ENCODE data around the gene TGFBR2. TPM values are rescaled to one million over a fixed set of nuclear protein-coding genes. Genes with fewer than 3 reads are reported as not detected.

The TGFBR2 gene
- total and polyA plus RNA-seq, 5 donors = 77.7 to 255 (median 197) TPM

- no peaks in the 10 kb centered on the region for H3K27me3 ChIP-seq (ENCODE audit: control insufficient read depth, insufficient read depth)
- ATAC-seq = no peak
- 83% methylated on average over 3 of the region's 3 CpGs for WGBS
- H3K9me3 ChIP-seq (ENCODE audit: control insufficient read depth, low read length) = no peaks in the 10 kb centered on the region
- H3K4me3 ChIP-seq (ENCODE audit: low read length) = no peak overlapping the region
- DNase-seq = no peak
- intact Hi-C loops (cut with DNase I) = loop anchor here (10.0 kb wide), 4 partner anchors 380 to 580 kb away; no protein-coding TSS in a partner anchor
- peaks cover 18% of the 10 kb centered on the region for H3K4me1 ChIP-seq (ENCODE audit: control insufficient read depth, insufficient read depth, low read length)
- H3K27ac ChIP-seq (ENCODE audit: low read length) = no peak overlapping the region
Measured at GRCh38 chr3:30694668-30695067, 88.3 kb downstream of the TGFBR2 start.

DNA sequence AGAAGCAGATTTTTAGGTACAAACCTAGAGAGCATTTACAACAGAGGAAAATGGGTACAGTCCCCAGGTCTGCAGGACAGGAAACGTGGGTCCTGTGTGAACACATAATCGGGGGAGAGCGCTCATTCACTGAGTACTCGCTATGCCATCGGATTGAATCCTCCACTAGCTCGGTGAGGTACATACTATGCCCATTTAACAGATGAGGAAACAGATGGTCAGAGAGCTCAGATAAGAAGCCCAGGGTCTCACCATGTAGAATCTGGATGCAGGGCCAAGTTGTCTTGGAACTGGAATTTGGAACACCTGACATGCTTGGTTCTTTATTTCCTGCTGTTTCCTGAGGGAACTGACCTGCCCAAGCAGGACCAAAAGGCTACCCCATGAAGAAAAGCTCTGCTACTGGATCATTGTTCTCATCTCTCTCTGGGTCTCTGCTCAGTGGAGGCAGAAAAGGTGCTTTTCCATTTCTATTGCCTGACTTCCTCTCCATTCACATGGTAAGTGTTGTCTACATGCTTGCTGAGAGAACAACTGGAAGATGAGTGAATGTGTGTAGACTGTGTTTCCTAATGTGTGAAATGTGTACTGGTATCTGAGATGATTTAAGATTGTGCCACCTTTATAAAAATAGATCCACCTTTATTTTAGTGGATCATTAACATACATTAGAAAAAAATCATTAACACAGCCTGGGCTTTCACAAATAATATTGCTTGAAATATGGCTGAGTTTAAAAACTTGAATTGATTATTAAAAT lies 89.1 kb downstream of the TGFBR2 start:
- intact Hi-C loops (cut with DNase I) = loop anchor here (10.0 kb wide), 4 partner anchors 381 to 581 kb away; no protein-coding TSS in a partner anchor
- DNase-seq (no peak), ATAC-seq (no peak)
- 87% methylated on average over 6 of the region's 6 CpGs for WGBS
- H3K27me3 ChIP-seq (ENCODE audit: control insufficient read depth, insufficient read depth) = no peaks in the 10 kb centered on the region
- peaks cover 15% of the 10 kb centered on the region for H3K4me1 ChIP-seq (ENCODE audit: control insufficient read depth, insufficient read depth, low read length)
- H3K4me3 ChIP-seq (ENCODE audit: low read length) = no peak overlapping the region
- no peak overlapping the region for H3K27ac ChIP-seq (ENCODE audit: low read length)
- H3K9me3 ChIP-seq (ENCODE audit: control insufficient read depth, low read length) = no peaks in the 10 kb centered on the region

- Histone ChIP-seq H3K4me3 (ENCODE audit: low read length) (no peak overlapping the region), H3K9me3 (ENCODE audit: control insufficient read depth, low read length) (no peaks in the 10 kb centered on the region), H3K4me1 (ENCODE audit: control insufficient read depth, insufficient read depth, low read length) (peaks cover 11% of the 10 kb centered on the region), H3K27me3 (ENCODE audit: control insufficient read depth, insufficient read depth) (no peaks in the 10 kb centered on the region), H3K27ac (ENCODE audit: low read length) (peak overlapping the region; percentile 74)
- peak in 2 of 3 donors; percentile 63 to 77 for DNase-seq
- peak; percentile 34 to 80 for ATAC-seq
- intact Hi-C loops (cut with DNase I) = loop anchor here (10.0 kb wide), 4 partner anchors 382 to 582 kb away; no protein-coding TSS in a partner anchor
- WGBS = 17% methylated on average over 3 of the region's 3 CpGs
Measured at GRCh38 chr3:30696403-30696819, 90.0 kb downstream of the TGFBR2 start.

DNA sequence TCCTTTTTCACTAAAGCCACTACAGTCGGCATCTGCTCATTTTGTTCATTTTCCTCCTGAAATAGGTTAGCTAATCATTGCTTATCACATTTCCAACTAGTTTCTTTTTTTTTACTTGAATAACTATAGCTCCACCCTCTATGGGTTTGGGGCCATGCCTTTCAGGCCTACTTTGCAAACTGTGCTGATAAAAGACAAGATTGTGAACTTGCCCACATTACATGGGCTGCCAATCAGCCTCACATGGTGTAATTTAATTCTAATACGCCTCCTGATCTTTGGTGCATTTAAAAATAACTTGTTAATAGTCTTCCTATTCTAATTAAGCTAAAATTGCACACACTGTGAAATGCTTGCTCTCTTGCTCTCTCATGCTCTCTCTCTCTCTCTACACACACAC lies 90.5 kb downstream of the TGFBR2 start:
- intact Hi-C loops (cut with DNase I) = loop anchor here (10.0 kb wide), 4 partner anchors 382 to 582 kb away; no protein-coding TSS in a partner anchor
- ATAC-seq (no peak), DNase-seq (no peak)
- Histone ChIP-seq H3K9me3 (ENCODE audit: control insufficient read depth, low read length) (no peaks in the 10 kb centered on the region), H3K4me3 (ENCODE audit: low read length) (no peak overlapping the region), H3K27ac (ENCODE audit: low read length) (no peak overlapping the region), H3K27me3 (ENCODE audit: control insufficient read depth, insufficient read depth) (no peaks in the 10 kb centered on the region), H3K4me1 (ENCODE audit: control insufficient read depth, insufficient read depth, low read length) (peaks cover 10% of the 10 kb centered on the region)
- WGBS = 48% methylated on average over 2 of the region's 2 CpGs

DNA sequence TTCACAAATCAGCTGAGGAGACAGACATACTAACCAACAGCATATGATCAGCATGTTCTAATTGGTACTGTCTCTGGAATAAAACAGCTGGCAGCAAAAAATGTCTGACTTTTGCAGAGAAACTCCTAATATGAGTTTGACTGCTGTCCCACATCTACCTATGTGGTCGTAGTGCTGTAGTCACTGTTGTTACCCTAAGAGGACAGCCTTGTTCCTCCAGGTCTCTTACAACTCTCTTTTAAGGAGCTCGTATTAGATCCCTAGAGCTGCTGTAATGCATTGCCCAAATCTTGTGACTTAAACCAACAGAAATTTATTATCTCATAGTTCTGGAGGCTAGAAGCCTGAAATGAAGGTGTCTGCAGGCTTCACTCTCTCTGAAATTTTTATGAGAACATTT lies 92.1 kb downstream of the TGFBR2 start:
- no peak overlapping the region for H3K27ac ChIP-seq (ENCODE audit: low read length)
- peaks cover 8% of the 10 kb centered on the region for H3K4me1 ChIP-seq (ENCODE audit: control insufficient read depth, insufficient read depth, low read length)
- WGBS = 68% methylated on average over 2 of the region's 2 CpGs
- no peak overlapping the region for H3K4me3 ChIP-seq (ENCODE audit: low read length)
- ATAC-seq (no peak), DNase-seq (no peak)
- no peaks in the 10 kb centered on the region for H3K27me3 ChIP-seq (ENCODE audit: control insufficient read depth, insufficient read depth)
- peaks cover 2% of the 10 kb centered on the region for H3K9me3 ChIP-seq (ENCODE audit: control insufficient read depth, low read length)
- intact Hi-C loops (cut with DNase I) = loop anchor here (10.0 kb wide), 4 partner anchors 384 to 584 kb away; no protein-coding TSS in a partner anchor

DNA sequence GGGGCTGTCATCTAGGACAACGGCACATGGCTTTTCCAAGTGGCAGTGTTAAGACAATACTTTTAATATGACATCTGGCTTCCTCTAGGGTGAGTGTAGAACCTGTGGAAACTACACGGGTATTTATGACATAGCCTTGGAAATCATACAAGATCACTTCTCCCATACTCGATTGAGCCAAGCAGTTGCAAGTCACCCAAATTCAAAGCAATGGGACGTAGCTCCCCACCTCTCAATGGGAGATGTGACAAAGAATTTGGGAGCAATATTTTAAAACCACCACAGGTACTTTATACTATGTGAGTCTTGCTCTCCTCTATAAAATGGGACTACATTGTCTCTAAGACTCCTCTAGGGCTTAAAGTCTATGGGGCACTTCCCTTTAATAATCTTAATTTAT lies 93.5 kb downstream of the TGFBR2 start:
- WGBS = 95% methylated on average over 4 of the region's 4 CpGs
- Histone ChIP-seq H3K27ac (ENCODE audit: low read length) (no peak overlapping the region), H3K27me3 (ENCODE audit: control insufficient read depth, insufficient read depth) (no peaks in the 10 kb centered on the region), H3K4me3 (ENCODE audit: low read length) (no peak overlapping the region), H3K9me3 (ENCODE audit: control insufficient read depth, low read length) (peaks cover 2% of the 10 kb centered on the region), H3K4me1 (ENCODE audit: control insufficient read depth, insufficient read depth, low read length) (peaks cover 8% of the 10 kb centered on the region)
- intact Hi-C loops (cut with DNase I) = loop anchor here (10.0 kb wide), 4 partner anchors 385 to 585 kb away; no protein-coding TSS in a partner anchor
- no peak for DNase-seq
- ATAC-seq = no peak

GRCh38 chr3:30700702-30701321 lies 94.4 kb downstream of the TGFBR2 start:
- intact Hi-C loops (cut with DNase I) = no loop called here
- DNase-seq (no peak), ATAC-seq (no peak)
- H3K27me3 ChIP-seq (ENCODE audit: control insufficient read depth, insufficient read depth) = no peaks in the 10 kb centered on the region
- H3K9me3 ChIP-seq (ENCODE audit: control insufficient read depth, low read length) = peaks cover 2% of the 10 kb centered on the region
- no peak overlapping the region for H3K4me3 ChIP-seq (ENCODE audit: low read length)
- H3K4me1 ChIP-seq (ENCODE audit: control insufficient read depth, insufficient read depth, low read length) = peaks cover 2% of the 10 kb centered on the region
- no peak overlapping the region for H3K27ac ChIP-seq (ENCODE audit: low read length)
- WGBS = 91% methylated on average over 3 of the region's 3 CpGs

GRCh38 chr3:30702038-30702827 lies 95.8 kb downstream of the TGFBR2 start:
- intact Hi-C loops (cut with DNase I) = no loop called here
- Histone ChIP-seq H3K4me1 (ENCODE audit: control insufficient read depth, insufficient read depth, low read length) (no peaks in the 10 kb centered on the region), H3K9me3 (ENCODE audit: control insufficient read depth, low read length) (peaks cover 2% of the 10 kb centered on the region), H3K27me3 (ENCODE audit: control insufficient read depth, insufficient read depth) (no peaks in the 10 kb centered on the region), H3K27ac (ENCODE audit: low read length) (no peak overlapping the region), H3K4me3 (ENCODE audit: low read length) (no peak overlapping the region)
- no peak for ATAC-seq
- DNase-seq = no peak

DNA sequence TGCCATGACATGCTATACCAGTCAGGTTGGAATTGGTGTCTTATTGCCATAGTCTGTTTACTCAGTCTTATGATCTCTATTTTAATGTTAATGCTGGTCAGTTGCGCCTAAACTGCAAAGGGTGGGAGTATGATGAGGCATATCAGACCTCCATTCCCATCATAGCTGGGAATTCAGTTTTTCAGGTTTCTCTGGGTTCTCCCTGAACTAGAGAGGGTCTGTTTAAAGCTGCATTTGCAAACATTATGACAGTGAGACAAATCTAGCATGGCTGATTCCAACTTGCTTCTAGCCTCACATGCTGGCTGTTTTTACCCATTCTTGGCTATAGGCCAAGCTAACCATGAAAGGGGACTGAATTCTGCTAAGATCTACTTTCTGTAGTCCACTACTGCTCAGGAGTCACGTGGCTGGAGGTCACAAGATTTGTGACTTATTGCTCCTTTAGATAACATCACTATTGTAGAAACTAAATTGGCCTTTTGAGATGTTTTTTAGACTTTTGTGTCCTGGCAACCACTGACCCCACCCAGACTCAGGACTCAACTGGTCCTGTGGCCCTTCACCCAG lies 96.5 kb downstream of the TGFBR2 start:
- WGBS = 86% methylated on average over 2 of the region's 2 CpGs
- Histone ChIP-seq H3K27me3 (ENCODE audit: control insufficient read depth, insufficient read depth) (no peaks in the 10 kb centered on the region), H3K4me3 (ENCODE audit: low read length) (no peak overlapping the region), H3K4me1 (ENCODE audit: control insufficient read depth, insufficient read depth, low read length) (no peaks in the 10 kb centered on the region), H3K9me3 (ENCODE audit: control insufficient read depth, low read length) (peaks cover 2% of the 10 kb centered on the region), H3K27ac (ENCODE audit: low read length) (no peak overlapping the region)
- ATAC-seq = no peak
- no peak for DNase-seq
- intact Hi-C loops (cut with DNase I) = no loop called here

- Histone ChIP-seq H3K27me3 (ENCODE audit: control insufficient read depth, insufficient read depth) (no peaks in the 10 kb centered on the region), H3K27ac (ENCODE audit: low read length) (no peak overlapping the region), H3K9me3 (ENCODE audit: control insufficient read depth, low read length) (peaks cover 2% of the 10 kb centered on the region), H3K4me3 (ENCODE audit: low read length) (no peak overlapping the region), H3K4me1 (ENCODE audit: control insufficient read depth, insufficient read depth, low read length) (no peaks in the 10 kb centered on the region)
- DNase-seq = no peak
- ATAC-seq = peak; percentile 27 to 48
- WGBS = 62% methylated on average over 9 of the region's 9 CpGs
- intact Hi-C loops (cut with DNase I) = no loop called here
Measured at GRCh38 chr3:30704931-30705890, 98.8 kb downstream of the TGFBR2 start.

All from right cardiac atrium (tissue), 5 donors.